Measurements from ENCODE around the gene EDIL3. TPM values are rescaled to one million over a fixed set of nuclear protein-coding genes. Genes with fewer than 3 reads are reported as not detected.

Gene EDIL3
- total RNA-seq, 4 donors from 2014 or later = 12.2 to 26.9 (median 16.1) TPM

DNA sequence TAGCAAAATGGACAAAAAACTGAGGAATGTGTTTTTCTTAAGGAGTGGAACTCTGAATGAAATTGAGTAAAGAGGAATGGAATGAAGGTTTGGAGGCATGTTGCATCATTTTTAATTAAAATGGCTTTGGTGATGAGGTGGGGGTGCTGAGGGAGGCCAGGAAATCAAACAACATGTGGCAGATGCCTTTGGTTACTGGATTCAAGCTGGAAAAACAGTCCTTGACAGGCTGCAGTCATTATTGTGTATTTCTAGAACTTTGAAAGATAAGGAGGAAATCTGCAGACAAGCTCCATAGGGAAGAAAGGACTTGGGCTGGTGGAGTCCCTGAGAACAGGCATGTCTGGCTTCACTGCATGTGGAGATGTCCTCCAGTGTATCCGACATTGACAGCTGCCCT lies 460.5 kb downstream of the EDIL3 start:
- Histone ChIP-seq H3K27ac (no peak overlapping the region), H3K4me1 (no peaks in the 10 kb centered on the region), H3K36me3 (no peaks in the 10 kb centered on the region), H3K27me3 (no peaks in the 10 kb centered on the region), H3K9me3 (peaks cover 0 to 10% (median 0%) of the 10 kb centered on the region in 3 donors), H3K4me3 (no peak overlapping the region)
- TF ChIP-seq POLR2AphosphoS5 (IDR thresholded peaks at IDR 0.05) (no peak), EP300 (IDR thresholded peaks at IDR 0.05) (no peak), POLR2A (IDR thresholded peaks at IDR 0.05) (no peak)
- TF ChIP-seq, protein P1, sequence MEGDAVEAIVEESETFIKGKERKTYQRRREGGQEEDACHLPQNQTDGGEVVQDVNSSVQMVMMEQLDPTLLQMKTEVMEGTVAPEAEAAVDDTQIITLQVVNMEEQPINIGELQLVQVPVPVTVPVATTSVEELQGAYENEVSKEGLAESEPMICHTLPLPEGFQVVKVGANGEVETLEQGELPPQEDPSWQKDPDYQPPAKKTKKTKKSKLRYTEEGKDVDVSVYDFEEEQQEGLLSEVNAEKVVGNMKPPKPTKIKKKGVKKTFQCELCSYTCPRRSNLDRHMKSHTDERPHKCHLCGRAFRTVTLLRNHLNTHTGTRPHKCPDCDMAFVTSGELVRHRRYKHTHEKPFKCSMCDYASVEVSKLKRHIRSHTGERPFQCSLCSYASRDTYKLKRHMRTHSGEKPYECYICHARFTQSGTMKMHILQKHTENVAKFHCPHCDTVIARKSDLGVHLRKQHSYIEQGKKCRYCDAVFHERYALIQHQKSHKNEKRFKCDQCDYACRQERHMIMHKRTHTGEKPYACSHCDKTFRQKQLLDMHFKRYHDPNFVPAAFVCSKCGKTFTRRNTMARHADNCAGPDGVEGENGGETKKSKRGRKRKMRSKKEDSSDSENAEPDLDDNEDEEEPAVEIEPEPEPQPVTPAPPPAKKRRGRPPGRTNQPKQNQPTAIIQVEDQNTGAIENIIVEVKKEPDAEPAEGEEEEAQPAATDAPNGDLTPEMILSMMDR (IDR thresholded peaks at IDR 0.05) = no peak
- ATAC-seq = no peak
- no CpG with 5 or more reads among the region's 1 CpG for WGBS, 2 donors (ENCODE audit: low coverage in 1 of 2)

DNA sequence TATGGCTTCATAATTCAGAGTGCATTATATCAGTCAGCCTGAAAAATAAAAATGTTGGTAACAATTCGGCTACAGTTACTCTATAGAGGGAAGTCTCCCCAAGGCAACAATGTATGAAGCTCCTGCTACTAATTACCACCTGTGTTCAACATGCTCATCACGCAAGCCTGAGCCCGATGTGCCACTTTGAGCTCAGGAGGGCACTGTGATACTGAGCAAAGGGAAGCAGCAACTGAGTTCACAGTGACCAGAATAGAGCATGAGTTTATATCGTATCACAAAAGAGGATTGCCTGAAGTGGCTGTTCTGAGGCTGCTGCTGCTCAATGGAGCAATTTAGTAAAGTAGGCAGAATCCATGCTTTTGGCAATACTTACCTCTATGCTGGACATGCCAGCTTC lies 462.0 kb downstream of the EDIL3 start:
- no peaks in the 10 kb centered on the region for H3K36me3 ChIP-seq
- no peaks in the 10 kb centered on the region for H3K4me1 ChIP-seq
- no peak overlapping the region for H3K4me3 ChIP-seq
- 81 to 98% methylated on average over 4 of the region's 4 CpGs for WGBS, 2 donors (ENCODE audit: low coverage in 1 of 2)
- ATAC-seq = no peak
- TF ChIP-seq POLR2AphosphoS5 (IDR thresholded peaks at IDR 0.05) = no peak
- peaks cover 0 to 10% (median 0%) of the 10 kb centered on the region in 3 donors for H3K9me3 ChIP-seq
- no peak overlapping the region for H3K27ac ChIP-seq
- no peaks in the 10 kb centered on the region for H3K27me3 ChIP-seq

DNA sequence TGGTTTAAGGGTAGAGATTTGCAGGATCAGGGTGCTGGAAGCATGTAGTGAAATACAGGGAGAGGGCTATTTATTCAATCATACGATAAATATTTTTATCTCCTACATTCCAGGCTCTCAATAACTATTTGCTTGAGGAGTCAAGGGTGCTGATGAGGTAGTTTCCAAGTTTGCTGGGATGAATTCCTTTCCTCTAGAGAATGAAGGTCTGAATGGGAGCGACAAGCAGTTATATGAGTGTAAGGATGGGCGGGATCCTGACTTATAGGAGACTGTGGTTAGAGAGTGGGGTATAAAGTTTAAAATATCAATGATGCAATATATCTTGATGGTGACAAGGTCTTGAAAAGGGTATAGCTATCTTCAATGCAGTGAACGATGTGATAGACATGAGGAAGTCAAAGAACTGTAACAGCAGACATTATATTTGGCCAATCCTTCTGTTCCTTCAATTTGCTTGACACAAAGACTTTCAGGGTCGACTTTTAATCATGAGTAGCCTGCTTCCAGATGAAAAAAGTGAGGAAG lies 462.9 kb downstream of the EDIL3 start:
- Histone ChIP-seq H3K4me1 (no peaks in the 10 kb centered on the region), H3K4me3 (no peak overlapping the region), H3K27ac (no peak overlapping the region), H3K9me3 (peaks cover 0 to 10% (median 0%) of the 10 kb centered on the region in 3 donors), H3K27me3 (no peaks in the 10 kb centered on the region), H3K36me3 (no peaks in the 10 kb centered on the region)
- WGBS, 2 donors (ENCODE audit: low coverage in 1 of 2) = 78 to 86% methylated on average over 5 of the region's 5 CpGs
- TF ChIP-seq, protein P1 (IDR thresholded peaks at IDR 0.05) = no peak
- TF ChIP-seq POLR2AphosphoS5 (IDR thresholded peaks at IDR 0.05) (no peak), POLR2A (IDR thresholded peaks at IDR 0.05) (no peak), EP300 (IDR thresholded peaks at IDR 0.05) (no peak)
- ATAC-seq = no peak

DNA sequence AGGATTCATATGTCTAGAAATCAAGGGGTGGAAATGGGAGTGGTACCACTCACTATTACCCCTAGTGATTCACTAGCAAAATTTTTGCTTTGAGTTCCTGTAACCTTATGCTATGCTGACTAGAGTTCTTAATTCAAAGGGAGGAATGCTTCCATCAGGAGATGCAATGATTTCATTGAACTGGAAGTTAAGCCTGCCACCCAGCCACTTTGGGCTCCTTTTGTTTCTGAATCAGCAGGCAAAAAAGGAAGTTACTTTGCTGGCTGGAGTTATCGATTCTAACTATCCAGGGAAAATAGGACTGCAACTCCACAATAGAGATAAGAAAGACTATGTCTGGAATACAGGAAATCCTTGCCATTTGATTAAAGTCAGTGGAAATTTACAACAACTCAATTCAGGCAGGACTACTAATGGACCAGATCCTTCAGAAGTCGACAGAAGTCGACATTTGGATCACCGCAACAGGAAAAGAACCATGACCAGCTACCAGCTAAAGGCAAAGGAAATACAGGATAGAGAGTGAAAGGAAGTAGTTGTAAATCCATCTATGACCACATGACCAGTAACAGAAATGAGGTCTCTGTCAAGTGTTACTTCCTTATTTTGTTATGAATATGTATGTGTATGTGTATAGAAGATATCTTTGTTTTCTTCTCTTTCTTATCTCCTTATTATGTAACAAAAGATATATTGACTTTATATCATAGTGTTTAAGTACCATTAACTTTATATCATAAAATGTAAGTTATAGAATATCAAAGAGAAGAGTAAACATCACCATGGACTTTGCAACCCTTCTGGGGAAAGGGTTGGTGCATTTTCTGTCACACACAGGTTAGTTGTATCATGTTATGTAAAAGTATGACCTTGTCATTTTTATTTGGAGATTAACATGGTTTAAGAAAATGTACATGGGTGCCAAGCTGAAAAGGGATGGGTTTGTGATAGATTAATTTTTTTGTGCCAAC lies 465.3 kb downstream of the EDIL3 start:
- Histone ChIP-seq H3K36me3 (no peaks in the 10 kb centered on the region), H3K9me3 (peaks cover 0 to 10% (median 0%) of the 10 kb centered on the region in 3 donors), H3K4me1 (peaks cover 0 to 15% (median 0%) of the 10 kb centered on the region in 3 donors), H3K27ac (no peak overlapping the region), H3K4me3 (no peak overlapping the region), H3K27me3 (no peaks in the 10 kb centered on the region)
- ATAC-seq = no peak
- TF ChIP-seq EP300 (IDR thresholded peaks at IDR 0.05) = no peak
- TF ChIP-seq, protein P1 (IDR thresholded peaks at IDR 0.05) = no peak
- WGBS, 2 donors (ENCODE audit: low coverage in 1 of 2) = 64 to 77% methylated on average over 4 of the region's 4 CpGs

DNA sequence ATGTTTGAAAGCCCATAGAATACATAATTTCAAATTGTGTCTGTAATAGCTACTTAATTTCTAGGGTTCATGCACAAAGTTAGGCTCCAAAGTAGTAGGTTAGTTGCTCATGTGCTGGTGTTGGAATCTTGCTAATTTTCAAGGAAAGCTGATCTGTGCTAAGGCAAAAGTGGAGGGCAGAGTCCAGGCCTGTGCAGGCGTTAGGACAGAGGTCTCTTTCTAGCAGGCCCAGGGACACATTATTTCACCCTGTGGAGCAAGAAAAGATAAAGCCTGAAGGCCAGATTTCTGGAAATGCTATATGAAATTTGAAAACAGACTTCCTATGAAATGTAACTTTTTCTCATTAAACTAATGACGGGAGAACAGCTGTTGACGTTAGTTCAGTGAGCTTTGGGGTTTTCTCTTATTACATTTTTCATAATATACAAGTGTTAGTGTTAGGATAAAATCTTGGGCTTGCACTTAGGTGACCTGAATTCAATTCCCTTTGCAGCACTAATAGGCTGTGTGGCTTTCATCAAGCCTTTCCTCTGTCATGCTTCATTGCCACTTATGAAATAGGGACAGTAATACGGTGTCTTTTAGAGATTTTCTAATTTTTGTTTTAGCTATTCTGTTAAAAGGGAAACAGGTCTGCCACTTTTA lies 467.3 kb downstream of the EDIL3 start:
- Histone ChIP-seq H3K36me3 (no peaks in the 10 kb centered on the region), H3K4me1 (peaks cover 0 to 20% (median 0%) of the 10 kb centered on the region in 3 donors), H3K27me3 (no peaks in the 10 kb centered on the region), H3K4me3 (no peak overlapping the region), H3K27ac (no peak overlapping the region), H3K9me3 (no peaks in the 10 kb centered on the region)
- ATAC-seq = no peak
- WGBS, 2 donors (ENCODE audit: low coverage in 1 of 2) = 65 to 88% methylated on average over 4 of the region's 4 CpGs
- TF ChIP-seq EP300 (IDR thresholded peaks at IDR 0.05) = no peak
- no peak for TF ChIP-seq POLR2AphosphoS5 (IDR thresholded peaks at IDR 0.05)
- TF ChIP-seq POLR2A (IDR thresholded peaks at IDR 0.05) = no peak
- TF ChIP-seq, protein P1 (IDR thresholded peaks at IDR 0.05) = no peak

Measured in gastroesophageal sphincter (tissue), 4 donors.